GM11168 (cell line): ENCODE results near the gene MAN1C1.

Experiments
- in situ Hi-C: fragments of 300-500 bp; cut with MboI; formaldehyde crosslinking; loops from one replicate; pipeline ENCODE4 v1.12.0; 2022; ENCODE audit warnings: low sequenced_read_pairs; ENCODE audit not compliant: unreplicated experiment

The MAN1C1 gene

GRCh38 chr1:25704267-25704691 lies 87.7 kb downstream of the MAN1C1 start:
- in situ Hi-C loops = no loop called here

DNA sequence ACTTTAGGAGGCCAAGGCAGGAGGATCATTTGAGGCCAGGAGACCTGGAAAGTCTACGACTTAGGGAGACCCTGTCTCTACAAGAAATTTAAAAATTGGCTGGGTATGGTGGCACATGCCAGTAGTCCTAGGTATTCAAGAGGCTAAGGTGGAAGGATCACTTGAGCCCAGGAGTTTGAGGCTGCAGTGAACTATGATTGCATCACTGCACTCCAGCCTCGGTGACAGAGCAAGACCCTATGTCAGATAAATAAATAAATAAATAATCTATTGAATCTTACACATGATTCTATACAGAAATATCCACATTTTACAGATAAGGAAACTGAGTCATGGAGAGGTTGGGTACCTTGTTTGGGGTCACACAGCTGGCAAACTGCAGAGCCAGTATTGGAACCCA lies 89.1 kb downstream of the MAN1C1 start:
- in situ Hi-C loops = no loop called here

DNA sequence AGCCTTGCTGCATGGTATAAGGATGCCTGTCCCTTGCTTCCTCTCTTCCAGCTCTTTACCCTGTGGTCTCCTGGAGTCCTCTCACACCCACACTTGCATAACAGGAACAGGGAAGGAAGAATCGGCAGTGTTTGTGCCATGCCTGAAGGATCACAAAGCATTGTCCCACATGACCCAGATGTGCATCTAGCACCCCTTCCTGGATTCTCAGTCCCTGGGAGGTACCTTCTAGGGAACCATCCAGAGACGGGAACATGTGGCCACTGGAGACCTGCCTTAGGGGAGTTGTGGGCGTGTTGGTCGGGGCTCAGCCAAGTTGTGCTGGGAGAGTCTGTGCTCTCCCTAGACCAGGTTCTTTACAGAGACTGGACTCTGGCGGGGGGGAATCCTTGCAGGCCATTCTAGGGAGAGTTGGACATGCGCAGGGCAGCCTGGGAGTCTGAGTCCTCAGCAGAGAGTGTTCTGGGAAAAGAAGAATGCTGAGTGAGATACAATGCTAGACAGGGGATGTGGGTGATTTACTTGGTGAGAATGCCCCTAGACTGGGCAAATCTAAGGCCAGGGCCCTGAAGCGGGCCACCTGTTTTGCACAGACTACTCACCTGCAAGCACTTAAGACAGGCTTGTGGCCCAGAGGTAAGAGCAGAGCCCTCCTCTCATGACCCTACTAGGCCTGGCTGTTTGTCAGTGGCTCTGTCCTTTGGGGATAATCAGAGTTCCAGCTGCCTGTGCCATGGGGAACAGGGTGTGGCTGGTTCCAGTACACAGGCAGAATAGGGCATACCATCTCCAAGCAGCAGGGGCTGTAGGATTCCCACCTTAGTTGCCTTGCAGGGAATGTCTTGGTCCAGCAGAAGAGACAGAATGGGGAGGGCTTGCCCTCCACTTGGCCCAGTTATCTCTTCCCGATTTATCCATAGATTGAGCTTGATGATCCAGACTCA lies 89.8 kb downstream of the MAN1C1 start:
- in situ Hi-C loops = no loop called here

DNA sequence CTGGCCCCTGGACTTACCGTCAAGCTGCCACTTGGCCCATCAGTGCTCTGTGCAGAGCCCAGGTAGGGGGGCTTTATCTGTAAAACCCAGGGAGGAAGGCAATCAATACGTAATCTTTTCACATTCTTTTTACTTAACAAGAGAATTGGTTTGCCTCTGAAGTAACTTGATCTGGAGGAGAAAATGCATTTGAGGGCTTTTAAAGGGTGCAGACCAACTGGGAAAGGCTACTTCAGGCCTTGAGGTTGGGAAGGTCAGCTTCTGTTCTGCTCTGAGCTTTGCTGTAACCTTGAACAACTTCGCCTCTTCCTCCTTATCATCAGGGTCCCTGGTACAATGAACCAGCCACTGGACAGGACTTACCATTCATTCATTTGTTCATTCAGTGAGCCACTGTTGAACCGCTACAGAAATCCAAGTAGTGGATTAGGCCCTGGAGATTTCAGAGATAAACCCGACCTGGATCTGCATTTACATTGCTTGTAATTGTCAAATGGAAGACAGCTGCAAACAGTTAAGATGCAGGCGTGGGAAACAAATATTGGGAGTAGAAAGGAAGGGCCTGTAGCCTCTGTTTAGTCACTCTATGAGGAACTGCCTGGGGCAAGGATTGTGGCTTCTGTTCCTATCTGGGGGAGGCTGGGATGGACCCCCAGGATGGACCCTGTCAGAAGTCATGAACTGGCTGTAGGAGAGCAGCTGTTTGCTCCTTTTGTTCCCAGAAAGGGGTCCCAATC lies 90.9 kb downstream of the MAN1C1 start:
- in situ Hi-C loops = no loop called here

DNA sequence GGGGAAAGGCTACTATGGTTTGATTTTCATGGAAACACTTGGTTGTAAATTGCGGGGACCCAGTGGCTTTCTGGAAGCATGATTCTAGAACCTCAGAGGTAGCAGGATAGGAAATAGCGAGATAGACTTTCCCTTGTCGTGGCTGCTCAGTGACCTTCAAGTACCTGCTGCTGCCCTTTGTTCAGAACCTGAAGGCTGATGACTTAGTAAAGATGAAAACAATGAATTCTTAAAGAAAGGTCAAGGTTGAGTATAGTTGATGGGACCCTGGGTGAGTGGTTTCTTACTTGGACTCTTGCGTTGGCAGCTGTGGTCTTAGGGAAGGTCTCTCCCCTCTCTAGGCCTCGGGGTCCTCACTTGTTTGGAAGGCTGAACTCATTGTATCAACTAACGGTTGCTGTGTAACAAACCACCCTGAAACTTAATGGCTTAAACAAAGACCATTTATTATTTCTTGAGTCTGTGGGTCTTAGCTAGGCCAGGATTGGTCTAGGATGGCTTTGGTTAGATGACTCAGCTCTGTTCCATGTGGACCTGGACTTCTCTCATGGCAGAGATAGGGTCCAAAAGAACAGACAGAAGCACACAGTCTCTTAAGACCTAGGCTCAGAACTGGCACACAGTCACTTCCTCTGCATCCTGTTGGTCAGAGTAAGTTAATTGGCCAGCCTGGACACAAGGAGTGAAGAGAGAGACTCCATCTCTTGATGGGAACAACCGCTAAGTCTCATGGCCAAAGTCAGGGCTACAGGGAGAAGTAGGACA lies 94.2 kb downstream of the MAN1C1 start:
- in situ Hi-C loops = no loop called here

- in situ Hi-C loops = no loop called here
Observed at GRCh38 chr1:25711555-25712298, 95.1 kb downstream of the MAN1C1 start.

- in situ Hi-C loops = no loop called here
Observed at GRCh38 chr1:25712299-25712970, 95.8 kb downstream of the MAN1C1 start.

DNA sequence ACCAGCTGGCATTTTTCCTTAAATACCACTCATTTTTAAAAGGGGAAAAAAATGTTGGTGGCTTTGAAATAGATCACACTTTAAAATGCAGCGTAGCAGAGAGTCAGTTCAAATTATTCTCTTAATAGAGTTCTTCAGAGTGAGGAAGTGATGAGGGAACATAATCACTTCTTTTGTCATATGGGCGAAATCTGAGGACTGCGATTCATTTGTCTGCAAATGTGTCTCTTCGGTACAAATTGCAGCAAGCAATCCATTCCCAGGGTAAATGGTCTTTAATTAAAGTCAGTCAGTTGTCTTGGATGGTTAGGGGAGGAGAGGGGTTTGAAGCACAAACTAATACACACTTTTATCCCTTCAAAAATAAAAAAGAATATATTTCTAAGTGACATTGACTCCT lies 97.4 kb downstream of the MAN1C1 start:
- in situ Hi-C loops = no loop called here

DNA sequence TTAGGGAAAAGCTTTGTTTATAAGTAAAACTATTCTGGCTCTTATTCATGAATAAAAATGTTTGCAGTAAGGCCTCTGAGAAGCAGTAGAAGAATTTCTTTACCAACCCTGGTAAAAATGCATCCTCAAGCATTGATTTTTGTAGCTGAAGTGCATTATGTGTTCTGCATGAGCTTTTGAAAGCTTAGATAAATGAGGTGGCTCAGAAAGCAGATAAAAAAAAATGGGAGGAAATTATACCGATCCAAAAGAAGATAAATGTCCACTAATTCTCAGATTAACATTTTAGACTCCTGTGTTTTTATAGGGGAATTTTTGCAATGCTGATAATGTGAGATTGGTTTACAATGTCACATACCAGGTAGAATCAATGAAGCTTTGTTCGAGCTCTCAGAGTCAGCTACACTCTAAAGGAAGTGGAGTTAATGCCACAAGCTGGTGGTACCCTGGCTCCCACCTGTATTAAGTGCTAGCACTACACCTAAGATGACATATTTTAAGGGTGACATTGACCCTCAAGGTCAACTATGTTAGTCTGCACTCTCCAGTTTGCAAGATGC lies 97.9 kb downstream of the MAN1C1 start:
- in situ Hi-C loops = no loop called here

- in situ Hi-C loops = no loop called here
Observed at GRCh38 chr1:25715888-25716287, 99.3 kb downstream of the MAN1C1 start.

GRCh38 chr1:25716320-25716719 lies 99.7 kb downstream of the MAN1C1 start:
- in situ Hi-C loops = no loop called here

- in situ Hi-C loops = no loop called here
Observed at GRCh38 chr1:25718732-25719131, 102.1 kb downstream of the MAN1C1 start.

DNA sequence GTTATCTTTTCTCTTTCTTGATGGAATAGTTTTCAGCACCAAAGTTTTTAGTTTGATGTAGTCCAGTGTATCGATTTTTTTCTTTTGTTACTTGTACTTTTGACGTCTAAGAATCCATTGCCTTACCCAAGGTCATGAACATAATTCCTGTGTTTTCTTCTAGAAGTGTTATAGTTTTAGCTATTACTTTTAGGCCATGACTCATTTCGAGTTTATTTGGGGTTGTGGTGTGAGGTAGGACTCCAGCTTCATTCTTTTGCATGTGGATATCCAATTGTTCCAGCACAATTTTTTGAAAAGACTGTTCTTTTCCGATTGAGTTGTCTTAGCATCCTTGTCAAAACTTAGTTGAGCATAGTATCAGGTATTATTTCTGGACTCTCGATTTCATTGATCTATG lies 104.0 kb downstream of the MAN1C1 start:
- in situ Hi-C loops = no loop called here

DNA sequence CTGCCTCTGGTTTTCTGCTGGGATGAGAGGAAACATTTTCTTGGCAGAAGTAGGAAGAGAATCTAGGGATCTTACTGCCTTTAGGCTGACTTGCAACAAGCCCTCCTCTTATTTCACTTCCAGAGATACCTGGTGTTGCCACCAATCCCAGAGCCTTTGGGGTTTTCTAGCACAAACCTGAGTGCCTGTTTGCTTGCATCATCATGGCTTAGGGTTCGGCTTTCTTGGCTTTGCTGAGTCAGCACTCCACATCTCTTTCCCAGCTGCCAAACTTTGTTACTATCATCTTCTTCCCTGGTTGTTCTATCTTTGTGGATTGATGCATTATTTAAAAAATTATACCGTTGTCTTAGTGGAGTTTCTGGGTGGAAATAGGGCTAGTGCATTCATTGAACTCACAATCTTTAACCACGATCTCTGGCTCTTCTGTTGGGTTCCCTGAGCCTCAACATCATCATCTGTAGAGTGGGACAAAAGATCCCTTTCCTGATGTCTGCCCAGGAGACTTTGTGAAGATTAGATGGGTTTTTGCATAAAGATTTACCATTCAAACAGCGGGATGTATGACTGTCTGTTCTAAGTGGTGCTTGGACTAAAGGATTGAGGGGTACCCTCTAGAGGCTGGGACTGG lies 106.8 kb downstream of the MAN1C1 start:
- in situ Hi-C loops = no loop called here

DNA sequence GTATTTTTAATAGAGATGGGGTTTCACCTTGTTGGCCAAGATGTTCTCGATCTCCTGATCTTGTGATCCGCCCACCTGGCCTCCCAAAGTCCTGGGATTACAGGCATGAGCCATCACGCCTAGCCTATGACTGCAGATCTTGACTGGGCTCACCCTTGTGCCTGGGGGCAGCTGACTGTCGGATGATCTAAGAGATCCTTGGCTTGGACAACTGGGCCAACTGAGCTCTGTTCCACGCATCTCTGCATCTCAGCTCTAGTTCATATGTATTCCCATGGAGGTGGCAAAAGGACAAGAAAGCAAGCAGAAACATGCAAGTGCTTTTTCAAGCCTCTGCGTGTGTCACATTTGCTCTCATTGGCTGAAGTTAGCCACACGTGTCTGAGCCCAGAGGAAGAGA lies 107.6 kb downstream of the MAN1C1 start:
- in situ Hi-C loops = no loop called here

DNA sequence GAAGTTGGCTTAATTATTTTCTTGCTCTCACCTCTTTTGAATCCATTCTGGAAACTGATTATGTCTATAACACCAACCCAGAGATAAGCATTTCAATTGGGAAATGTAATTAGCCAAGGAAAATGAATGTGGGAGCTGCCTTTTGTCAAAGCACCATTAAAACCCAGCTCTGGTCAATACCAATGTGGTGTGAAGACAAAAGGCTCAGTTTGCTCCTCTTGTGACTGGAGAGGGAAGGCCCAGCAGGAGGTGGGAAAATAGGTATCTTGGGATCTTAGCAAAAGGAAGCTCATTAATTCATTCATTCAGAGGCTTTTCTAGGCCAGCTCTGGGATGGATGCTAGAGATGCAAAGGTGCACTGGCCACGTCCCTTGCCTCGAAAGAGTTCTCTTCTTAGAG lies 108.4 kb downstream of the MAN1C1 start:
- in situ Hi-C loops = no loop called here

GRCh38 chr1:25725482-25725881 lies 108.9 kb downstream of the MAN1C1 start:
- in situ Hi-C loops = no loop called here

GRCh38 chr1:25727088-25727487 lies 110.5 kb downstream of the MAN1C1 start:
- in situ Hi-C loops = no loop called here
